ENCODE data around the gene CDK7.
A peak's percentile ranks its signal among the peaks of the same experiment; 100 is the strongest.

CDK7 gene

GRCh38 chr5:69257577-69257976 lies 22.9 kb downstream of the CDK7 start:
- no peak for DNase-seq (ENCODE audit: low read depth)
- no peak for TF ChIP-seq CTCF (IDR thresholded peaks at IDR 0.05; ENCODE audit: insufficient read depth, low read depth, low read length, missing control alignments)
- H3K4me3 ChIP-seq (ENCODE audit: low read depth, low read length): no peak overlapping the region

- DNase-seq (ENCODE audit: low read depth): no peak
- no peak for TF ChIP-seq CTCF (IDR thresholded peaks at IDR 0.05; ENCODE audit: insufficient read depth, low read depth, low read length, missing control alignments)
- no peak overlapping the region for H3K4me3 ChIP-seq (ENCODE audit: low read depth, low read length)
Measured at GRCh38 chr5:69261034-69261433, 26.3 kb downstream of the CDK7 start.

- H3K4me3 ChIP-seq (ENCODE audit: low read depth, low read length): no peak overlapping the region
- DNase-seq (ENCODE audit: low read depth): peak; percentile 15
- TF ChIP-seq CTCF (IDR thresholded peaks at IDR 0.05; ENCODE audit: insufficient read depth, low read depth, low read length, missing control alignments): peak; percentile 26
Measured at GRCh38 chr5:69265931-69266330, 31.2 kb downstream of the CDK7 start.

GRCh38 chr5:69268899-69269298 lies 34.2 kb downstream of the CDK7 start:
- no peak overlapping the region for H3K4me3 ChIP-seq (ENCODE audit: low read depth, low read length)
- no peak for DNase-seq (ENCODE audit: low read depth)
- no peak for TF ChIP-seq CTCF (IDR thresholded peaks at IDR 0.05; ENCODE audit: insufficient read depth, low read depth, low read length, missing control alignments)

- DNase-seq (ENCODE audit: low read depth): no peak
- TF ChIP-seq CTCF (IDR thresholded peaks at IDR 0.05; ENCODE audit: insufficient read depth, low read depth, low read length, missing control alignments): no peak
Measured at GRCh38 chr5:69270840-69271239, 36.2 kb downstream of the CDK7 start.

GRCh38 chr5:69271376-69271775 lies 36.7 kb downstream of the CDK7 start:
- no peak overlapping the region for H3K4me3 ChIP-seq (ENCODE audit: low read depth, low read length)
- no peak for TF ChIP-seq CTCF (IDR thresholded peaks at IDR 0.05; ENCODE audit: insufficient read depth, low read depth, low read length, missing control alignments)
- no peak for DNase-seq (ENCODE audit: low read depth)

More at GRCh38 chr5:69270840-69271239, 36.2 kb downstream of the CDK7 start:
- H3K4me3 ChIP-seq (ENCODE audit: low read depth, low read length): no peak overlapping the region

GRCh38 chr5:69275563-69275962 lies 40.9 kb downstream of the CDK7 start:
- DNase-seq (ENCODE audit: low read depth): no peak
- no peak for TF ChIP-seq CTCF (IDR thresholded peaks at IDR 0.05; ENCODE audit: insufficient read depth, low read depth, low read length, missing control alignments)
- no peak overlapping the region for H3K4me3 ChIP-seq (ENCODE audit: low read depth, low read length)
